H1 (cell line): ENCODE data around the gene OMG. TPM values are rescaled to one million over a fixed set of nuclear protein-coding genes. Genes with fewer than 3 reads are reported as not detected.

Source experiments
- CTCF ChIA-PET: fragments of 300-600 bp; sonication (Branson Sonifier 250); formaldehyde crosslinking; loops from one replicate; lab custom pipeline; 2021; ENCODE audit not compliant: partially characterized antibody; lab: Charles Lee
- POLR2A ChIA-PET: fragments of 300-600 bp; sonication (Branson Sonifier 250); formaldehyde crosslinking; loops from one replicate; lab custom pipeline; 2021; ENCODE audit warnings: inconsistent platforms; ENCODE audit not compliant: partially characterized antibody; lab: Charles Lee
- DNase-seq, 2 experiments: peaks; one replicate each; pipeline versions ENCODE4 v3.0.0 to v3.0.0-alpha.2; 2010 to 2022; ENCODE audit warnings: low spot score in 2 of 2, low read depth in 1 of 2, mixed read lengths in 1 of 2
- FAIRE-seq: peaks from 2 replicates; lab custom pipeline; 2011; peaks lifted over from hg19 to GRCh38; lab: Jason Lieb, UNC
- H2AFZ ChIP-seq: 2 replicates; pipeline ENCODE4 v1.8.1; 2012; ENCODE audit warnings: low read length, inconsistent platforms
- H2AK5ac ChIP-seq: 2 replicates; pipeline ENCODE4 v1.6.1; 2013; ENCODE audit warnings: low read depth, low read length
- H2BK120ac ChIP-seq: replicated peaks from 2 replicates; pipeline ENCODE3; 2013; ENCODE audit warnings: low read depth, low read length, inconsistent platforms
- H2BK12ac ChIP-seq: 2 replicates; pipeline ENCODE4 v1.6.1; 2013; ENCODE audit warnings: low read depth, low read length
- H2BK15ac ChIP-seq: 2 replicates; pipeline ENCODE4 v1.6.1; 2013; ENCODE audit warnings: low read length
- H2BK20ac ChIP-seq: 2 replicates; pipeline ENCODE4 v1.6.1; 2013; ENCODE audit warnings: low read length
- H2BK5ac ChIP-seq: 2 replicates; pipeline ENCODE4 v1.6.1; 2013; ENCODE audit warnings: low read depth, low read length
- H3K14ac ChIP-seq: 2 replicates; pipeline ENCODE4 v1.6.1; 2013; ENCODE audit warnings: inconsistent platforms; ENCODE audit not compliant: insufficient read length
- H3K18ac ChIP-seq: 2 replicates; pipeline ENCODE4 v1.6.1; 2013; ENCODE audit warnings: low read length; ENCODE audit errors: extremely low read depth
- H3K23ac ChIP-seq: 2 replicates; pipeline ENCODE4 v1.6.1; 2013; ENCODE audit warnings: inconsistent platforms; ENCODE audit not compliant: insufficient read length
- H3K23me2 ChIP-seq: 2 replicates; pipeline ENCODE4 v1.6.1; 2013; ENCODE audit warnings: low read depth, low read length
- H3K27ac ChIP-seq: 2 replicates; pipeline ENCODE4 v1.6.1; 2011; ENCODE audit warnings: low read depth, low read length, inconsistent platforms
- H3K27me3 ChIP-seq, 4 experiments: replicated peaks in 1 of 4; 1 replicate in 1 of 4; 2 replicates in 3 of 4; pipeline versions ENCODE4 v1.6.1 to v1.8.1; 2011 to 2013; ENCODE audit warnings: low read length in 3 of 4, mild to moderate bottlenecking in 3 of 4, inconsistent platforms in 2 of 4, mixed read lengths in 2 of 4, moderate library complexity in 1 of 4; ENCODE audit not compliant: control insufficient read depth in 3 of 4, insufficient read depth in 3 of 4; ENCODE audit errors: extremely low read depth in 1 of 4
- H3K36me3 ChIP-seq, 4 experiments: 2 replicates each; pipeline versions ENCODE4 v1.6.1 to v1.8.1; 2011 to 2013; ENCODE audit warnings: mild to moderate bottlenecking in 4 of 4, low read length in 3 of 4, moderate library complexity in 2 of 4, control low read depth in 1 of 4, inconsistent platforms in 1 of 4; ENCODE audit not compliant: insufficient read depth in 4 of 4, control insufficient read depth in 2 of 4
- H3K4ac ChIP-seq: replicated peaks from 2 replicates; pipeline ENCODE3; 2013; ENCODE audit warnings: low read length, low read depth, mixed read lengths, inconsistent platforms; ENCODE audit not compliant: insufficient read length
- H3K4me1 ChIP-seq, 4 experiments: replicated peaks in 1 of 4; 1 replicate in 1 of 4; 2 replicates in 3 of 4; pipeline versions ENCODE4 v1.6.1 to v1.8.1; 2011 to 2013; ENCODE audit warnings: low read length in 3 of 4, inconsistent platforms in 2 of 4, mixed read lengths in 1 of 4; ENCODE audit not compliant: insufficient read depth in 4 of 4, control insufficient read depth in 3 of 4
- H3K4me2 ChIP-seq, 2 experiments: 2 replicates each; pipeline versions ENCODE4 v1.6.1 to v1.8.1; 2011 to 2013; ENCODE audit warnings: low read depth in 2 of 2, low read length in 2 of 2, control low read depth in 1 of 2, inconsistent platforms in 1 of 2, mild to moderate bottlenecking in 1 of 2; ENCODE audit not compliant: insufficient read depth in 1 of 2
- H3K4me3 ChIP-seq, 4 experiments: fragments of 200-600, 300-600 bp in 1 of 4; sonication (generic), shearing (Covaris generic), sonication (Bioruptor Twin) in 1 of 4; 2 replicates each; pipeline versions ENCODE4 v1.5.1 to v1.8.1; 2011 to 2016; ENCODE audit warnings: low read length in 4 of 4, low read depth in 3 of 4, control low read depth in 2 of 4, inconsistent platforms in 2 of 4, mild to moderate bottlenecking in 2 of 4, mixed read lengths in 1 of 4, moderate library complexity in 1 of 4; ENCODE audit not compliant: insufficient read depth in 2 of 4; ENCODE audit errors: extremely low read depth in 1 of 4
- H3K56ac ChIP-seq: replicated peaks from 2 replicates; pipeline ENCODE3; 2013; ENCODE audit warnings: low read depth, mild to moderate bottlenecking, mixed read lengths, low read length, inconsistent platforms; ENCODE audit not compliant: insufficient read length
- H3K79me1 ChIP-seq: 2 replicates; pipeline ENCODE4 v1.6.1; 2013; ENCODE audit warnings: low read depth, low read length, control low read depth
- H3K79me2 ChIP-seq, 2 experiments: 2 replicates each; pipeline versions ENCODE4 v1.6.1 to v1.8.1; 2012 to 2013; ENCODE audit warnings: low read length in 2 of 2, mild to moderate bottlenecking in 2 of 2, inconsistent platforms in 1 of 2; ENCODE audit not compliant: insufficient read depth in 2 of 2, control insufficient read depth in 1 of 2
- H3K9ac ChIP-seq, 4 experiments: replicated peaks in 1 of 4; 1 replicate in 1 of 4; 2 replicates in 3 of 4; pipeline versions ENCODE4 v1.6.1 to v1.8.1; 2011 to 2013; ENCODE audit warnings: low read depth in 3 of 4, low read length in 3 of 4, control low read depth in 2 of 4, mild to moderate bottlenecking in 2 of 4, moderate library complexity in 2 of 4, inconsistent platforms in 1 of 4; ENCODE audit errors: extremely low read depth in 1 of 4
- H3K9me3 ChIP-seq, 2 experiments: 2 replicates each; pipeline versions ENCODE4 v1.6.1 to v1.8.1; 2012 to 2013; ENCODE audit warnings: mild to moderate bottlenecking in 2 of 2, moderate library complexity in 2 of 2, control low read depth in 1 of 2, inconsistent platforms in 1 of 2, low read depth in 1 of 2, low read length in 1 of 2, mixed read lengths in 1 of 2; ENCODE audit not compliant: insufficient read depth in 2 of 2
- H4K20me1 ChIP-seq, 2 experiments: replicated peaks in 1 of 2; 2 replicates each; pipeline versions ENCODE3 to v1.8.1; 2011 to 2013; ENCODE audit warnings: inconsistent platforms in 2 of 2, low read length in 2 of 2, mild to moderate bottlenecking in 1 of 2; ENCODE audit not compliant: insufficient read depth in 2 of 2, control insufficient read depth in 1 of 2
- H4K5ac ChIP-seq: 2 replicates; pipeline ENCODE4 v1.6.1; 2013; ENCODE audit warnings: low read length, low read depth, mixed read lengths, inconsistent platforms; ENCODE audit not compliant: insufficient read length
- H4K8ac ChIP-seq: 2 replicates; pipeline ENCODE4 v1.8.0; 2013; ENCODE audit warnings: mild to moderate bottlenecking, moderate library complexity, low read length, inconsistent platforms; ENCODE audit not compliant: insufficient read depth; ENCODE audit errors: extremely low read depth
- H4K91ac ChIP-seq: replicated peaks from 2 replicates; pipeline ENCODE3; 2013; ENCODE audit warnings: low read length, mixed read lengths, inconsistent platforms; ENCODE audit not compliant: insufficient read length
- BRCA1 ChIP-seq: IDR thresholded peaks from 2 replicates; pipeline ENCODE4 v1.6.1; 2012; ENCODE audit warnings: low read depth, low read length, improper control_type of control experiment
- CHD2 ChIP-seq: IDR thresholded peaks from 2 replicates; pipeline ENCODE4 v1.6.1; 2012; ENCODE audit warnings: low read length, improper control_type of control experiment
- EP300 ChIP-seq, 2 experiments: IDR thresholded peaks; 1 replicate in 1 of 2; 2 replicates in 1 of 2; pipeline ENCODE4 v1.6.1; 2011 to 2012; ENCODE audit warnings: low read depth in 2 of 2, low read length in 2 of 2, mild to moderate bottlenecking in 2 of 2, borderline replicate concordance in 1 of 2, inconsistent platforms in 1 of 2, moderate library complexity in 1 of 2
- JUND ChIP-seq: IDR thresholded peaks from 2 replicates; pipeline ENCODE4 v1.6.1; 2011; ENCODE audit warnings: mild to moderate bottlenecking, improper control_type of control experiment, low read length
- MAFK ChIP-seq: IDR thresholded peaks from 2 replicates; pipeline ENCODE4 v1.6.1; 2012; ENCODE audit warnings: low read depth, mild to moderate bottlenecking, improper control_type of control experiment, low read length
- POU5F1 ChIP-seq: IDR thresholded peaks from 2 replicates; pipeline ENCODE4 v1.6.1; 2011; ENCODE audit warnings: low read depth, mild to moderate bottlenecking, low read length, moderate library complexity
- RXRA ChIP-seq: IDR thresholded peaks from 2 replicates; pipeline ENCODE4 v1.6.1; 2011; ENCODE audit warnings: low read depth, mild to moderate bottlenecking, low read length, moderate library complexity; ENCODE audit not compliant: insufficient read depth
- SP1 ChIP-seq: IDR thresholded peaks from 2 replicates; pipeline ENCODE4 v1.6.1; 2011; ENCODE audit warnings: low read depth, low read length
- YY1 ChIP-seq: IDR thresholded peaks from 2 replicates; pipeline ENCODE4 v1.6.1; 2011; ENCODE audit warnings: low read depth, mild to moderate bottlenecking, low read length
- WGBS, 2 experiments: shearing (Covaris generic) in 1 of 2; methylation state at CpG; one replicate each; pipeline versions ENCODE4 v1.1.6 to v1.1.7; 2013 to 2015; ENCODE audit warnings: low lambda C conversion rate in 2 of 2, mixed read lengths in 2 of 2, inconsistent platforms in 1 of 2, low coverage in 1 of 2, missing lambda C conversion rate in 1 of 2; ENCODE audit not compliant: insufficient replicate concordance in 2 of 2, insufficient coverage in 1 of 2, insufficient read length in 1 of 2; ENCODE audit errors: extremely low coverage in 1 of 2, missing lambda C conversion rate in 1 of 2; 5-methylcytosine and 5-hydroxymethylcytosine counted together
- polyA plus RNA-seq, 7 experiments: library from polyadenylated mRNA; depleted of rRNA in 3 of 7; stranded (reverse) in 5 of 7; unstranded in 2 of 7; fragments of >200 nt in 5 of 7; fragments of 200-250 nt in 2 of 7; gene quantifications; 1 replicate in 5 of 7; 2 replicates in 1 of 7; 4 replicates in 1 of 7; pipeline versions ENCODE4 v1.2.1 to v1.2.3, GENCODE V29; 2011 to 2013; ENCODE audit warnings: missing spikeins in 2 of 7, mixed read lengths in 2 of 7
- total RNA-seq: library from RNA; stranded (reverse); fragmentation: NEBNext Ultra II Directional; extraction: Animal tissue kit (Norgen Biotek cat#: 25700); gene quantifications from 2 replicates; pipeline ENCODE4 v1.2.1, GENCODE V29; 2021
- TF ChIP-seq, protein P1 (sequence below): IDR thresholded peaks from 2 replicates; pipeline ENCODE4 v1.6.1; 2011; ENCODE audit warnings: low read depth, mild to moderate bottlenecking, low read length; ENCODE audit not compliant: insufficient read depth
- TF ChIP-seq, protein P2 (sequence below): IDR thresholded peaks from 2 replicates; pipeline ENCODE4 v1.6.1; 2011; ENCODE audit warnings: low read length, improper control_type of control experiment

The OMG gene
- total and polyA plus RNA-seq, 2 of the 8 experiments (the other 6 are each of a cell fraction or from before 2014, with no cell fraction given), result not detected

DNA sequence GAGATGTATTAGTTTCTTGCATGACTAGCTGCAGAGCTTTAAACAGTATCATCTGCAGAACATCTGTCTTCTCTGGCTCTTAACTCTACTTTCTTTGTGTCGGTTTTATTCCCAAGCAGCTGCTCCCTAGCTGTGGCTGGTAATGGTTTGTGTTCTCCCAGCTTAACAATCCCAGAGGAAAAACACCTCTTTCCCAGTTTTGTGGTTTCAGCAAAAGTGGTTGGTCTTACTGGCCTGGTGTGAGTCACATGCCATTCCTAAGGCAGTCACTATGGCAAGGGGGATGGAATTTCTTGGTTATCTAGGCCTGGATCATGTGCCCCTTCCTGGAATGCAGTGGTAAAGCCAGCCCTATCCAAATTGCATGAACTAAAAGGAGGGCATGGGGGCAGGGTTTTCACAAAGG is 27.5 kb downstream of the OMG start:
- Histone ChIP-seq H3K27ac (peak overlapping the region; percentile 35; the same call in 1 of the 2 replicates), H3K23me2 (no peaks in the 10 kb centered on the region), H2AFZ (no peak overlapping the region), H3K4me2 (peak overlapping the region; percentile 15 to 41; a peak in 1 of 4 replicates), H3K18ac (no peak overlapping the region; the same call in 1 of the 2 replicates), H2BK5ac (no peak overlapping the region; the same call in 1 of the 2 replicates), H3K9ac (0 out of 7 replicates have a peak overlapping the region, but pooled peaks of 1 of the 4 experiments have one; percentile 6), H3K56ac (no peak overlapping the region), H2BK20ac (no peak overlapping the region), H3K79me1 (no peaks in the 10 kb centered on the region), H2AK5ac (no peak overlapping the region), H2BK12ac (peak overlapping the region; percentile 33; the same call in 1 of the 2 replicates), H2BK15ac (no peak overlapping the region), H3K4me3 (0 out of 8 replicates have a peak overlapping the region, but pooled peaks of 1 of the 4 experiments have one; percentile 4), H4K5ac (peak overlapping the region; percentile 60), H3K36me3 (peaks cover 0 to 7% (median under 1%) of the 10 kb centered on the region in 4 experiments; a peak in 2 of 8 replicates), H2BK120ac (no peak overlapping the region), H3K27me3 (peaks cover 0 to 1% (median 0%) of the 10 kb centered on the region in 4 experiments; a peak in 1 of 7 replicates), H4K20me1 (no peaks in the 10 kb centered on the region), H3K14ac (no peak overlapping the region), H3K4me1 (peaks cover 0 to 4% (median 1%) of the 10 kb centered on the region in 4 experiments; a peak in 4 of 7 replicates), H3K4ac (no peak overlapping the region), H4K8ac (no peak overlapping the region), H3K79me2 (no peaks in the 10 kb centered on the region), H3K23ac (no peak overlapping the region), H4K91ac (no peak overlapping the region), H3K9me3 (no peaks in the 10 kb centered on the region)
- peak; percentile 80 for FAIRE-seq
- 70% methylated on average over 1 of the region's 1 CpG; no CpG with 5 or more reads in 1 of the 2 experiments for WGBS, 2 experiments
- ChIA-PET POLR2A (no interaction called here), CTCF (interaction anchor here (0.7 to 3.6 kb wide), 5 partner anchors 10 to 103 kb away, joined by 3 to 11 read pairs (median 4); no protein-coding TSS in a partner anchor)
- peak in 1 of 2 experiments; percentile 34 for DNase-seq
- peak; percentile 81 for TF ChIP-seq SP1
- TF ChIP-seq, protein P1, sequence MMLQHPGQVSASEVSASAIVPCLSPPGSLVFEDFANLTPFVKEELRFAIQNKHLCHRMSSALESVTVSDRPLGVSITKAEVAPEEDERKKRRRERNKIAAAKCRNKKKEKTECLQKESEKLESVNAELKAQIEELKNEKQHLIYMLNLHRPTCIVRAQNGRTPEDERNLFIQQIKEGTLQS, result 0 out of 2 replicates have a peak, but pooled peaks have one; percentile 12
- TF ChIP-seq POU5F1, result no peak
- no peak for TF ChIP-seq EP300 (IDR thresholded peaks at IDR 0.05; ENCODE audit: borderline replicate concordance in 1 of 2, low read depth in 2 of 2, low read length in 2 of 2)
- TF ChIP-seq CHD2, result no peak
- 0 out of 2 replicates have a peak, but pooled peaks have one; percentile 8 for TF ChIP-seq JUND
- TF ChIP-seq, protein P2, sequence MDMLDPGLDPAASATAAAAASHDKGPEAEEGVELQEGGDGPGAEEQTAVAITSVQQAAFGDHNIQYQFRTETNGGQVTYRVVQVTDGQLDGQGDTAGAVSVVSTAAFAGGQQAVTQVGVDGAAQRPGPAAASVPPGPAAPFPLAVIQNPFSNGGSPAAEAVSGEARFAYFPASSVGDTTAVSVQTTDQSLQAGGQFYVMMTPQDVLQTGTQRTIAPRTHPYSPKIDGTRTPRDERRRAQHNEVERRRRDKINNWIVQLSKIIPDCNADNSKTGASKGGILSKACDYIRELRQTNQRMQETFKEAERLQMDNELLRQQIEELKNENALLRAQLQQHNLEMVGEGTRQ, result peak; percentile 79
- TF ChIP-seq BRCA1, result no peak
- 0 out of 2 replicates have a peak, but pooled peaks have one; percentile 43 for TF ChIP-seq YY1
- peak; percentile 5; the same call in 1 of the 2 replicates for TF ChIP-seq MAFK
- TF ChIP-seq RXRA, result no peak
